ENCODE measurements around the gene CCDC88C.

Gene CCDC88C

DNA sequence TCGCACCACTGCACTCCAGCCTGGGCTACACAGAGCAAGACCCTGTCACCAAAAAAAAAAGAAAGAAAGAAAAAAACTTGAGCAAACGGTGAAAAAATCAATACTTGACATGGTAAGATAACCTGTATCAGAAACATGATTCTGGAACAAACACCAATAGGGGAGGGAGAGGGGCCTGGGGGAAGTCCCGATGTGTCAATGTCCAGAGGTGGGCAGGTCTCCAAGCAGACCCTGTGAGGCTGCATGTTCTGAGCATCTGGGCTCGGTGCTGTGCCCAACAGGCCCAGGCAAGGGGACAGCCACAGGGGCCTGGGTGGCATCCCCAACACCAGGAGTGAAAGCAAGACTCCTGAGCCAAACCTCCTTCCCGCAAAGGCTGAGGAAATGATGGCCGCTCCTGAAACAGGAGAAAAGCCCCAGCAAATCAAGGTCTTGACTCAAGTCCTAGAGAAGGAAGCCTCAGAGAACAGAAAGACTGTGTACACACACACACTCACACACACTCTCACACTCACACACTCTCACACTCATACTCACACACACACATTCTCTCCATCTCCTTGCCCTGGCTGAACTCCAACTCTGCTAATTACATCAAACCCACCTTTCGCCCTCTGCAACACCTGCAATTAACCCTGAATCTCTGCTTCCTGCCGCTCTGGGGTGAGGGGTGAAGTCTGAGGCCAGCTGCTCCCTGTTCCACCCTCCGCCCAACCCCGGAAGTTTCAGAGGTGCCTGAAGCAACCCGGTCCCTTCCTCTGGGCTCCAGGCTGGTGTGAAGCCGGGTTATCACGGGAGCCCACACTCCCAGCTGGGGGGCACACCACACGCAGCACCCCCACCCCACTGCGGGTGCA, 20.4 kb downstream of the CCDC88C start:
- peak; percentile 36 for DNase-seq (ENCODE audit: low read depth)

DNA sequence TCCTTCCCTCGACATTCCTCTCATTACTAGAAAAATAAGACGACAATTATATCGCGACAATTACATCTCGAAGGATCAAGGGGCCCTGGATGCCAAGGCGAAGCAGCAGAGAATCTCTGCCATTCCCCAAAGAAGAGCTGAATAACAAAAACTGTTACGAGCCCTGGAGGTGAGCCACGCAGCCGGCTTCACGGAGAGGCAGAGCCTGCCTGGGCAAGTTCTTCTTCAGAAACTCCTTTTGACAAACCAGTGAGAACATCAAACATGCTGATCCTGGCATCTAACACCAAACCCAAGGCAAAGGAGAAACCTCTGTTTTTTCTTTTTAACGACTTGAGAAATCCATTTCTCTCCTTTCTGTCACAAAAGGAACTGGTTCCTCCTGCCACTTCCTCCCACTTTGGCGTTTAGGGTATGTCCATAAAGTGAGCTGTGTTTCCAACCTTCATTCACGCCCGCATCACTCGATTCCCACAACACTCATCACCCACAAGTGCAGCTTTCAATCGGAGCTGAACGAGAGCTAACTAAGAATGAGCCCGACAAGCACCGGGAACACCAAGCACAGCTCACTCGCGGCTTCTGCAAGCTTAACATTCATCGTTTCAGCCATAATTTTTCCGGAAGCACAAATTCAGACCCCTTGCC, 21.5 kb downstream of the CCDC88C start:
- DNase-seq (ENCODE audit: low read depth): no peak

DNA sequence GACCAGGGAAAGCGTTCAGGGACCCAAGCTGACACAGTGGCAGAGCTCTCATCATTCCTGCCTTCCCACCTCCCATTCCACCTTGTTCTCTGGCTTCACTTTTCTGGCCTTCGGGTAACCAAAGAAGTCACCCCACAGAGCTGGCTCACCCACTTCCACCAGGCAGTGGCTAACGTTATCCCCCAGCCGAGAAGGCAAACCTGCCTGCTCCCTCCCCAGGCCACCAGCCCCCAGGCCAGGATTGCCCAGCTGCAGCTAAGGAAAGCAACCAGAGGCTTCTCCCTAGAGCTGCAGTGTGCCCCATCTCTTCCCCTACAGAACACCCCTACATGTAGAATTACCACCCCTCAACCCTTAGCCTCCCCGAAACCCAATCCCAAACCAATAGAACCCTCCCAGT, 22.2 kb downstream of the CCDC88C start:
- no peak for DNase-seq (ENCODE audit: low read depth)

- no peak for DNase-seq (ENCODE audit: low read depth)
Measured at GRCh38 chr14:91394105-91395081, 23.2 kb downstream of the CCDC88C start.

GRCh38 chr14:91392623-91393303, 24.9 kb downstream of the CCDC88C start:
- no peak for DNase-seq (ENCODE audit: low read depth)

DNA sequence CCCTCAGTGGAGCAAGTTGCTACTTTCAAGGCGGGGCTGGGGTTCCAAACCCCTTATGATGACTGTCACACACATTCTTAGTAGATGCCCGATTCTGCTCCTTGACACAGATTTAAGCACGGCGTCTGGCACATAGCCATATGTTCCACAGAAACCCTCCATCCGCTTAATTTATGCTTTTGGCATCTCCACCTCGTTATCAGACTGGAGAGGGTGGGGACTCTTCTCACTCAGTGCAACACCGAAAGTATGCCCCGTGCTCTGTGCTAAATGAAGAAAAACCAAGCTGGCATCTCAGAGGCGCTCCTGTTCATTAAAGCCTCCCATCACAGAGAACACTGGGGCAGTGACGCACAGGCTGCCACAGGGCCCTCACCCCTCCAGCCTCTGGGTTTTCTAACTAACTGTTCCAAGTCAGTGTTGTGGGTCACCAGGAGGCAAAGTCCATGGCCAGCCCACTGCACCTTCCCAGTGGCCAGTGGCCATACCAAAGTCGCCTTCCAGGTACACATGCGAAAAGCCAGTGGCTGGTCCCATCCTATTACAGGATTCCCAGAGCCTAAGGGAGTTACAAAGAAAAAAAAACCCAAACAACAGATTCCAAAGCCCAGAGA, 27.3 kb downstream of the CCDC88C start:
- no peak for DNase-seq (ENCODE audit: low read depth)

- no peak for DNase-seq (ENCODE audit: low read depth)
Measured at GRCh38 chr14:91389150-91389549, 28.5 kb downstream of the CCDC88C start.

GRCh38 chr14:91388551-91388975, 29.1 kb downstream of the CCDC88C start:
- DNase-seq (ENCODE audit: low read depth): peak; percentile 37

DNA sequence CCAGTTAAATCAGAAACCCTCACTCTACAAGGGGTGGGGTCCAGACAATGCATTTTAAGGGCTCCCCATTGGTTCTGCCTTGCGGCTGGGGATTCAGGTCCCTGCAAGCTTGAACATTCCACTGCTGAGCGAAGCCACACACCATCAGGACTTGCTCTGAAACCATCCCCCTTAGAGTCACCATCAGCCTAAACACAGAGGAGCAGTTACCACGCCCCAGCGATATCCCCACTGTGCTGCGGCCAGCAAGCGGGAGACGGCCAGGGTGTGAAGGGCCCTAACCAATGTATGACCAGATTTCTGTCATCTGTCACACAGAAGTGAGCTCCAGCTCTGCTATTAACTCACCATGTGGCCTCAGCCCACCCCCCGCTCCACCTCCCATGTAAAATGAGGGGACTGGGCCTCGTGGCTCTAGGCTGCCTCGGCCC, 29.7 kb downstream of the CCDC88C start:
- DNase-seq (ENCODE audit: low read depth): no peak

- DNase-seq (ENCODE audit: low read depth): no peak
Measured at GRCh38 chr14:91387169-91387835, 30.3 kb downstream of the CCDC88C start.

GRCh38 chr14:91385697-91386096, 31.9 kb downstream of the CCDC88C start:
- no peak for DNase-seq (ENCODE audit: low read depth)

DNA sequence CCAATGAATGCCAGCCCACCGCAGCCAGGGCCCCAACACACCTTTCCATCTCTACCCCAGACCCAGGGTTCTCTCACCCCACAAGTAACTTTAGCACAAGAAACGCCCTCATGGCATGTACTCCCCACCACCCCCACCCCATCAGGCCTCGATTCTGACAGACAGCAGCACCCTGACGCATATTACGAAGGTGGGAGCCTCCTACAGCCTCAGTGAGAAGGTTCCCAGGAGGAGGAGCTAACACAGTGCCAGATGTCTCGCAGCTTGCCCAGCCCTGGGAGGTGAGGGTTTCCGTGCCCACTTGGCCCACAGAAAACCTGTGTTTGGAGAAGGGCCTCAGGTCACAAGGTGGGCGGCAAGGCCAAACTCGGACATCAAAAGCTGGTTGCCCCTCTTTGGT, 32.4 kb downstream of the CCDC88C start:
- no peak for DNase-seq (ENCODE audit: low read depth)

DNA sequence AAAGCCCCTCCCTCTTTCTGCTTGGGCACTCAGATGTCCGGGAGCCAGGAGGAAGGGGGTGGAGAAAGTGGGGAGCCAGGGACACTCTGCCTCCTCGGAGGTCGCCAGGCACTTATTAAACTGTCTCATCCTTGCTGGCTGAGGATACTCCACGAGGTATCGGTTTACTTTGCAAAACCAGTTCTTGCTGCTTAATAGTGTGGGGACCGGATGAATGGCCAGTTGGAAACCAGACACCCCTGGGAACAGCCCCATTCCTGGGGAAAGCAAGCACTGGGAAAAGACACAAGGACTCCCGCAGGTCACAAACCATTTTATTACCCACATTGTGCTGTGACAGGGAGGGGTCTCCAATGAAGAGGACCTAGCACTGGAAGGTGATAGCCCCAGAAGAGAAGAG, 34.2 kb downstream of the CCDC88C start:
- no peak for DNase-seq (ENCODE audit: low read depth)

DNA sequence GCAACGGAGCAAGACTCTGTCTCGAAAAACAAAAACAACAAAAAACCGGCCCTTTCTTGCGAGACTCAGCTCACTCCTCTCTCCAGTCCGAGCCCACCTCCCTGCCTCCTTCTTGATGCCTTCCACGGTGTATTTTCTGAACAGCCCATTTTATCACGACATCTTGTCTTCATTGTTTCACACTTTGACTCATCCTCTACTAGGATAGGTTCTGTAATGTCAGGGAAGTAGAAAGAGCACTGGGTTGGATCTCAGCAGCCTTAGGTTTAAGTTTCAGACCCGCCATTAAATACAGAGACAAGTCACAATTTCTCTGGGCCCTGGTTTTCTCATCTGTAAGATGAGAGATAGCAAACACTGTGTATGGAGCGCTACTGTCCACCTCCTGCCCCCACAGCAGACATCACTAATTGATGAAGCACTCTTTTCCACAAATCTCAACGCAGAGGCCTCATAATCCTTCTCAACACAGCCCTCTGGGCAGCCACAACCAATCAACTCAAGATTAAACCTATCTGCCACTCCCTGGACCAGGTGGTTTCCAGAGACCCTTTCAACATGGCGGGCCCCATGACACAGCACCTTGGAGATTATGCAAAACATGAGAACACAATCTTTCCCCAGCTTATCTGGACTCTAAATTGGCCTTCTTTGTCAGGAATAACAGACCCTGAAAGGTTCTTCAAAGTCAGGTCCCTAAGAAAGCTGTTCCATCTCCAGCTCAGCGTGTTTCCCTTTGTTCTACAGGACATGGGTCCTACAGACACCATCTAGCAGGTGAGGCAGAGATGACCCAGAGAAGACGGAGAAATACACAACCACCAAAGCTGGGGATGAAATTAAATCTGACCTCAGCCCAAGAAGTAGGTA, 35.6 kb downstream of the CCDC88C start:
- no peak for DNase-seq (ENCODE audit: low read depth)

GRCh38 chr14:91380610-91381371, 36.8 kb downstream of the CCDC88C start:
- DNase-seq (ENCODE audit: low read depth): no peak

- no peak for DNase-seq (ENCODE audit: low read depth)
Measured at GRCh38 chr14:91380123-91380522, 37.5 kb downstream of the CCDC88C start.

DNA sequence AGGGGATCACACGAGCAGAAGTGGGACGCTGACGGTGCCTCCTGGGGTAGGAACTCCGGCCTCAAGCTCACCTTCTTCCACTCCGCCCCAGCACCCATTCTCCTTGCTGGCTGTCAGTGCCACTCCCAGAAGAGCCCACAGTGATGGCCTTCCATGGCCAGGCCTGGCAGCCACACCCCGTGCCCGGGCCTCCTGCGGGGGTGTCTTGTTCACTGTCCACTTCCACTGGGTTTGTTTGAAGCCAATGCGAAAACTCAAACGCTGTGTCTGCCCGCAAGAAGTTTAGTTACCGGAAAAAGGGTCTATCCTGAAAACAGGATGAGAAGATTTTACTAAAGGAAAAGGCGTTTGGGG, 38.1 kb downstream of the CCDC88C start:
- DNase-seq (ENCODE audit: low read depth): no peak

GRCh38 chr14:91378930-91379578, 38.6 kb downstream of the CCDC88C start:
- no peak for DNase-seq (ENCODE audit: low read depth)
